Keratinocyte (primary cell): ENCODE data around the gene LSM3. TPM values are rescaled to one million over a fixed set of nuclear protein-coding genes. Genes with fewer than 3 reads are reported as not detected.

ENCODE experiments used
- DNase-seq: peaks from one replicate; pipeline ENCODE4 v3.0.0-alpha.2; 2011; ENCODE audit warnings: low read depth, missing footprints, low spot score
- FAIRE-seq: peaks from 2 replicates; lab custom pipeline; 2011; peaks lifted over from hg19 to GRCh38; lab: Jason Lieb, UNC
- H2AFZ ChIP-seq: 2 replicates; pipeline ENCODE4 v1.6.0; 2012; ENCODE audit warnings: low read length, control low read depth, inconsistent platforms; ENCODE audit not compliant: control insufficient read depth
- H3K27ac ChIP-seq: 2 replicates; pipeline ENCODE4 v1.5.1; 2011; ENCODE audit warnings: low read length; ENCODE audit not compliant: control insufficient read depth, insufficient read depth
- H3K27me3 ChIP-seq: 3 replicates; pipeline ENCODE4 v1.6.0; 2011; ENCODE audit warnings: low read length; ENCODE audit not compliant: control insufficient read depth, insufficient read depth; ENCODE audit errors: extremely low read depth
- H3K36me3 ChIP-seq, 2 experiments: 2 replicates in 1 of 2; 3 replicates in 1 of 2; pipeline ENCODE4 v1.5.1; 2011; ENCODE audit warnings: low read length in 2 of 2, mild to moderate bottlenecking in 1 of 2; ENCODE audit not compliant: control insufficient read depth in 2 of 2, insufficient read depth in 2 of 2; ENCODE audit errors: extremely low read depth in 1 of 2
- H3K4me1 ChIP-seq: 3 replicates; pipeline ENCODE4 v1.5.1; 2011; ENCODE audit warnings: low read length; ENCODE audit not compliant: control insufficient read depth, insufficient read depth; ENCODE audit errors: extremely low read depth
- H3K4me2 ChIP-seq: 3 replicates; pipeline ENCODE4 v1.6.0; 2011; ENCODE audit warnings: low read depth, low read length; ENCODE audit not compliant: control insufficient read depth, insufficient read depth; ENCODE audit errors: extremely low read depth
- H3K4me3 ChIP-seq, 3 experiments: fragments of 200-600 bp in 1 of 3; sonication (generic) in 1 of 3; 2 replicates in 2 of 3; 3 replicates in 1 of 3; pipeline ENCODE4 v1.5.1; 2011 to 2016; ENCODE audit warnings: low read length in 3 of 3, mild to moderate bottlenecking in 3 of 3, control low read depth in 2 of 3, inconsistent platforms in 1 of 3, low read depth in 1 of 3, mixed read lengths in 1 of 3, mixed run types in 1 of 3, moderate library complexity in 1 of 3; ENCODE audit not compliant: control insufficient read depth in 2 of 3, insufficient read depth in 2 of 3; ENCODE audit errors: extremely low read depth in 1 of 3
- H3K79me2 ChIP-seq: 2 replicates; pipeline ENCODE4 v1.6.0; 2012; ENCODE audit warnings: low read length; ENCODE audit not compliant: control insufficient read depth, insufficient read depth
- H3K9ac ChIP-seq: 3 replicates; pipeline ENCODE4 v1.6.0; 2011; ENCODE audit warnings: low read length; ENCODE audit not compliant: control insufficient read depth, insufficient read depth; ENCODE audit errors: extremely low read depth
- H3K9me1 ChIP-seq: 3 replicates; pipeline ENCODE4 v1.6.0; 2011; ENCODE audit warnings: low read length; ENCODE audit not compliant: control insufficient read depth, insufficient read depth; ENCODE audit errors: extremely low read depth
- H3K9me3 ChIP-seq: 2 replicates; pipeline ENCODE4 v1.5.1; 2012; ENCODE audit warnings: low read depth, low read length; ENCODE audit not compliant: control insufficient read depth
- H4K20me1 ChIP-seq: 3 replicates; pipeline ENCODE4 v1.6.0; 2011; ENCODE audit warnings: low read length; ENCODE audit not compliant: control insufficient read depth, insufficient read depth; ENCODE audit errors: extremely low read depth
- EZH2 ChIP-seq: IDR thresholded peaks from one replicate; pipeline ENCODE4 v1.6.1; 2012; ENCODE audit warnings: inconsistent platforms, mild to moderate bottlenecking, low read length, moderate library complexity
- dilution Hi-C: fragments of 300-500 bp; cut with MboI; formaldehyde crosslinking; loops from one replicate; pipeline ENCODE4 v1.7.0; 2020; ENCODE audit warnings: low sequenced_read_pairs; ENCODE audit not compliant: extremely low pct_ligation_motif_present
- polyA plus RNA-seq, 5 experiments: library from polyadenylated mRNA; depleted of rRNA in 3 of 5; stranded (reverse) in 3 of 5; stranded (forward) in 1 of 5; unstranded in 1 of 5; fragments of >200 nt; gene quantifications; 1 replicate in 1 of 5; 2 replicates in 3 of 5; 3 replicates in 1 of 5; pipeline versions ENCODE4 v1.2.1 to v1.2.3, GENCODE V29; 2011 to 2012; ENCODE audit warnings: missing spikeins in 2 of 5, low read depth in 1 of 5, low replicate concordance in 1 of 5
- TF ChIP-seq, protein P1 (sequence below), 3 experiments: IDR thresholded peaks in 1 of 3; conservative IDR thresholded peaks in 1 of 3; optimal IDR thresholded peaks in 1 of 3; 2 replicates in 2 of 3; 3 replicates in 1 of 3; pipeline versions ENCODE3 to v1.5.1; 2011; ENCODE audit warnings: low read length in 3 of 3, mild to moderate bottlenecking in 3 of 3, moderate library complexity in 2 of 3, control low read depth in 1 of 3, inconsistent platforms in 1 of 3; ENCODE audit not compliant: insufficient read depth in 2 of 3; ENCODE audit errors: extremely low read depth in 1 of 3

Gene LSM3
- polyA plus RNA-seq, 1 donor (not counting 4 experiments of a cell fraction or from before 2014, with no cell fraction given) = 26.1 TPM

DNA sequence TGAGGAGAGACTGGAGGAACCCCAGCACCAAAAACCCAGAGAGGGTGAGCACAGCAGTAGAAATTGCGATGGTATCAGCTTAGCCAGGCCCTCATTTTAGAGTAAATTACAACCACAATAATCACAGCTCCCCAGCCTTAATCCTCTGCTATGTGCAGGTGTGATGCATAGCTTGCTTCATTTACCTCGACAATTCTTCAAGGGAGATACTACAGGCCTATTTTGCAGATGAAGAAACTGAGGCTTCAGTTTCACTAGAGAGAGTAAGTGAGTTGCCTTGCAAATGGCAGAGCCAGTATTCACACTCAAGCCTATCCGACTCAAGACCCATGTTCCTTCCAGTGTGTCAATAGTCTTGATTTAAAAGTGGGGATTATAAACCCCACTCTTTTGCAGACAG is 33.4 kb downstream of the LSM3 start:
- Histone ChIP-seq H3K9me1 (no peaks in the 10 kb centered on the region), H3K4me2 (no peak overlapping the region), H3K4me3 (no peak overlapping the region), H3K27ac (no peak overlapping the region), H3K79me2 (no peaks in the 10 kb centered on the region), H3K9me3 (no peaks in the 10 kb centered on the region), H2AFZ (no peak overlapping the region), H4K20me1 (no peaks in the 10 kb centered on the region), H3K36me3 (no peaks in the 10 kb centered on the region), H3K27me3 (no peaks in the 10 kb centered on the region), H3K9ac (no peak overlapping the region), H3K4me1 (peaks cover 3% of the 10 kb centered on the region)
- TF ChIP-seq, protein P1, sequence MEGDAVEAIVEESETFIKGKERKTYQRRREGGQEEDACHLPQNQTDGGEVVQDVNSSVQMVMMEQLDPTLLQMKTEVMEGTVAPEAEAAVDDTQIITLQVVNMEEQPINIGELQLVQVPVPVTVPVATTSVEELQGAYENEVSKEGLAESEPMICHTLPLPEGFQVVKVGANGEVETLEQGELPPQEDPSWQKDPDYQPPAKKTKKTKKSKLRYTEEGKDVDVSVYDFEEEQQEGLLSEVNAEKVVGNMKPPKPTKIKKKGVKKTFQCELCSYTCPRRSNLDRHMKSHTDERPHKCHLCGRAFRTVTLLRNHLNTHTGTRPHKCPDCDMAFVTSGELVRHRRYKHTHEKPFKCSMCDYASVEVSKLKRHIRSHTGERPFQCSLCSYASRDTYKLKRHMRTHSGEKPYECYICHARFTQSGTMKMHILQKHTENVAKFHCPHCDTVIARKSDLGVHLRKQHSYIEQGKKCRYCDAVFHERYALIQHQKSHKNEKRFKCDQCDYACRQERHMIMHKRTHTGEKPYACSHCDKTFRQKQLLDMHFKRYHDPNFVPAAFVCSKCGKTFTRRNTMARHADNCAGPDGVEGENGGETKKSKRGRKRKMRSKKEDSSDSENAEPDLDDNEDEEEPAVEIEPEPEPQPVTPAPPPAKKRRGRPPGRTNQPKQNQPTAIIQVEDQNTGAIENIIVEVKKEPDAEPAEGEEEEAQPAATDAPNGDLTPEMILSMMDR (optimal IDR thresholded peaks at IDR 0.05 in 1 of 3, IDR thresholded peaks at IDR 0.05 in 1 of 3, conservative IDR thresholded peaks at IDR 0.05 in 1 of 3; ENCODE audit: extremely low read depth in 1 of 3, insufficient read depth in 2 of 3, low read length in 3 of 3) = no peak
- no peak for TF ChIP-seq EZH2
- dilution Hi-C loops = no loop called here
- no peak for DNase-seq
- FAIRE-seq = no peak

DNA sequence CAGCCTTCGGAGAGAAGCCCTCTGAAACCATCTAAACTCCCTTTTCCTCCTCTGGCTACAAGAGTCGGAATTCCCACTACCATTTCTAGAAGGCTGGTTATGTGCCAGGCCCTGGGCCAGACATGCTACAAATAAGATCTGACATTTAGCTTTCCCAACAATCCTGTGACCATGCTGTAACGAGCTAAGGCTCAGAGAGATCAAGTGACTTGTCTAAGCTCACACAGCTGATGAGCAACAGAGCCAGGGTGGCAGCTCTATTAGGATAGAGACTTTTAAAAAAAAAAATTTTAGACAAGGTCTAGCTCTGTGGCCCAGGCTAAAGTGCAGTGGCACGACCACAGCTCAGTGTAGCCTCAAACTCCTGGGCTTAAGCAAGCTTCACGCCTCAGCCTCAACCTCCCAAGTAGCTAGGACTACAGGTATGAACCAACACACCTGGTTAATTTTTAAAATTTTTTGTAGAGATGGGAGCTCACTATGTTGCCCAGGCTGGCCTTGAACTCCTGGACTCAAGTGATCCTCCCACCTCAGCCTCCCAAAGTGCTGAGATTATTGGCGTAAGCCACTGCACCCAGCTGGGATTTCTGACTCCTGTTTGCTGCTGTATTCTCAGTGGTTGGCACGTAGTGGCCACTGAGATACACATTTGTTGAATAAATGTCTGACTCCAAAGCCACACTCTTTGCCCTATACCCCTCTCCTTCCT is 34.6 kb downstream of the LSM3 start:
- Histone ChIP-seq H3K27me3 (no peaks in the 10 kb centered on the region), H4K20me1 (no peaks in the 10 kb centered on the region), H3K4me1 (peaks cover 3% of the 10 kb centered on the region), H3K4me3 (no peak overlapping the region), H3K27ac (no peak overlapping the region), H3K9ac (no peak overlapping the region), H3K4me2 (no peak overlapping the region), H3K36me3 (no peaks in the 10 kb centered on the region), H2AFZ (no peak overlapping the region), H3K9me3 (no peaks in the 10 kb centered on the region), H3K79me2 (no peaks in the 10 kb centered on the region), H3K9me1 (no peaks in the 10 kb centered on the region)
- DNase-seq (no peak), FAIRE-seq (no peak)
- dilution Hi-C loops = no loop called here
- no peak for TF ChIP-seq EZH2
- TF ChIP-seq, protein P1 (optimal IDR thresholded peaks at IDR 0.05 in 1 of 3, IDR thresholded peaks at IDR 0.05 in 1 of 3, conservative IDR thresholded peaks at IDR 0.05 in 1 of 3; ENCODE audit: extremely low read depth in 1 of 3, insufficient read depth in 2 of 3, low read length in 3 of 3) = no peak
